AG04450 (cell line): Measurements from ENCODE around the gene TGM2. TPM values are rescaled to one million over a fixed set of nuclear protein-coding genes. Genes with fewer than 3 reads are reported as not detected.

ENCODE experiments used
- CTCF ChIA-PET: fragments of 300-600, 350-600 bp; formaldehyde crosslinking; extraction: SDS; loops from one replicate; lab custom pipeline; 2022; ENCODE audit warnings: antibody characterized with exemption, inconsistent platforms; lab: Charles Lee
- POLR2A ChIA-PET: fragments of 350-600 bp; formaldehyde crosslinking; extraction: SDS; loops from one replicate; lab custom pipeline; 2021; ENCODE audit warnings: antibody characterized with exemption, inconsistent platforms; lab: Yijun Ruan, JAX
- DNase-seq: peaks from one replicate; pipeline ENCODE4 v3.0.0-alpha.2; 2011; ENCODE audit warnings: low read depth, low spot score
- H3K27ac ChIP-seq: one replicate; pipeline ENCODE4 v1.5.1; 2012; ENCODE audit warnings: low read depth, low read length, control low read depth
- H3K27me3 ChIP-seq: one replicate; pipeline ENCODE4 v1.6.0; 2012; ENCODE audit warnings: low read length; ENCODE audit not compliant: control insufficient read depth, insufficient read depth
- H3K4me3 ChIP-seq: 2 replicates; pipeline ENCODE4 v1.5.1; 2011; ENCODE audit warnings: mild to moderate bottlenecking, low read depth, low read length, control low read depth
- H3K9me3 ChIP-seq: 2 replicates; pipeline ENCODE4 v1.5.1; 2012; ENCODE audit warnings: low read length; ENCODE audit not compliant: control insufficient read depth, insufficient read depth
- CTCF ChIP-seq: IDR thresholded peaks from 2 replicates; pipeline ENCODE4 v1.5.1; 2011; ENCODE audit warnings: low read depth, low read length, control low read depth, inconsistent platforms
- polyA plus RNA-seq: library from polyadenylated mRNA; depleted of rRNA; stranded (reverse); fragments of >200 nt; gene quantifications from 2 replicates; pipeline ENCODE4 v1.2.3, GENCODE V29; 2011

TGM2 gene
- polyA plus RNA-seq, 1 experiment, result 326 TPM

GRCh38 chr20:38143646-38144554 lies 21.2 kb downstream of the TGM2 start:
- ChIA-PET CTCF (interaction anchor here (0.7 to 1.4 kb wide), 4 partner anchors 71 to 86 kb away, joined by 3 to 7 read pairs (median 3); no protein-coding TSS in a partner anchor), POLR2A (interaction anchor here (0.5 to 1.2 kb wide), 3 partner anchors 21 to 106 kb away, joined by 3 to 7 read pairs (median 5); no protein-coding TSS in a partner anchor)
- DNase-seq, result peak; percentile 48
- H3K4me3 ChIP-seq, result no peak overlapping the region
- H3K27ac ChIP-seq, result peak overlapping the region; percentile 91
- H3K9me3 ChIP-seq, result no peaks in the 10 kb centered on the region; the same call in 1 of the 2 replicates
- no peak for TF ChIP-seq CTCF
- H3K27me3 ChIP-seq, result no peaks in the 10 kb centered on the region

- no peaks in the 10 kb centered on the region for H3K27me3 ChIP-seq
- ChIA-PET CTCF (interaction anchor here (0.9 kb wide), 1 partner anchor 70 kb away, joined by 3 read pairs; no protein-coding TSS in a partner anchor), POLR2A (no interaction called here)
- TF ChIP-seq CTCF, result no peak
- DNase-seq, result no peak
- H3K4me3 ChIP-seq, result no peak overlapping the region
- no peaks in the 10 kb centered on the region; the same call in 1 of the 2 replicates for H3K9me3 ChIP-seq
- H3K27ac ChIP-seq, result no peak overlapping the region
Observed at GRCh38 chr20:38143238-38143645, 21.8 kb downstream of the TGM2 start.

GRCh38 chr20:38141889-38142494 lies 23.1 kb downstream of the TGM2 start:
- no peak overlapping the region for H3K4me3 ChIP-seq
- no peak for TF ChIP-seq CTCF
- H3K27me3 ChIP-seq, result no peaks in the 10 kb centered on the region
- H3K27ac ChIP-seq, result no peak overlapping the region
- ChIA-PET CTCF (interaction anchor here (1.3 kb wide), 1 partner anchor 80 kb away, joined by 3 read pairs; no protein-coding TSS in a partner anchor), POLR2A (no interaction called here)
- H3K9me3 ChIP-seq, result no peaks in the 10 kb centered on the region; the same call in 1 of the 2 replicates
- DNase-seq, result no peak

- DNase-seq, result no peak
- Histone ChIP-seq H3K9me3 (no peaks in the 10 kb centered on the region), H3K27me3 (no peaks in the 10 kb centered on the region), H3K27ac (peak overlapping the region; percentile 21), H3K4me3 (no peak overlapping the region)
- TF ChIP-seq CTCF, result no peak
- ChIA-PET CTCF (interaction anchor here (1.3 to 2.1 kb wide), 2 partner anchors 68 to 80 kb away, joined by 3 to 8 read pairs; no protein-coding TSS in a partner anchor), POLR2A (no interaction called here)
Observed at GRCh38 chr20:38141204-38141888, 23.7 kb downstream of the TGM2 start.
